GM18502 (cell line): ENCODE results near the gene MXD3.
"Not testable (repeated sequence)": the region's sequence is repeated elsewhere in the genome, so short reads cannot be mapped to it uniquely, and the experiment has no call there.

Experiments
- ATAC-seq: cut with Tn5 transposase; IDR thresholded peaks from one replicate; pipeline ENCODE4 v1.9.1; 2021; ENCODE audit warnings: mild to moderate bottlenecking; ENCODE audit not compliant: unreplicated experiment, poor library complexity

Gene MXD3

DNA sequence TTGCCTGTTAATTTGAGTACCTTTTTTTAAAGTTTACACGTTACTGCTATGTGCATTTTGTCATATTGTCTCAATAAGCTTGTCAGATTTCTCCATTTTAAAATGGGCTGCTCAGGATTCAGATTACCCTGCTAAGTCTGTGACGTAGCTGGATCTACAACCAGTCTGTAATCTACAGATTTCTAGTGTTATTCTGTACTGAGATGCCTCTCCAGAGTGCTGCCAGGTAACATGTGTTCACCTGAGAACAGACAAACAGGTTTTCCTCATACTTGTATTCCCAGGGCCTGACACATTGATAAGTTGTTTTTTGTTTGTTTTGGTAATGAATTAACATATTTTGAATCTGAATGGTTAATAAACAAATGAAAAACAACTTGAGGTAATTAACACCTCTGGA is 23.5 kb downstream of the MXD3 start:
- no peak for ATAC-seq

DNA sequence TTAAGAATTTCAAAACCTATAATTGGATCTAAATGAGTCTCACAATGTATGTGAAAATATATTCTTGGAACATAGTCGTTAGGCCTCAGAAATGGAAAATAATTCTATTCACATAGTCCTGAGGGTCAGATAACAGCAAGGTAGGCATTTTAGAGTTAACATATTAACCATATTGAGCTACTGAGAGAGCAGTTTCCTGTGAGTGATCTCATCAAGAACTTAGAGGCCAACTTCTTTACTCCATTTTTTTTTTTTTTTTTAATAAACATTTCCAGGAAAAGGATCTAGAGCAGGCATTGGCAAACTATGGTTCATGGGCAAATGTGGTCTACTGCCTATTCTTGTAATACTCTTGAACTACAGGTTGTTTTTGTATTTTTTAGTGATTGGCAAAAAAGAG is 34.8 kb downstream of the MXD3 start:
- ATAC-seq, result no peak

DNA sequence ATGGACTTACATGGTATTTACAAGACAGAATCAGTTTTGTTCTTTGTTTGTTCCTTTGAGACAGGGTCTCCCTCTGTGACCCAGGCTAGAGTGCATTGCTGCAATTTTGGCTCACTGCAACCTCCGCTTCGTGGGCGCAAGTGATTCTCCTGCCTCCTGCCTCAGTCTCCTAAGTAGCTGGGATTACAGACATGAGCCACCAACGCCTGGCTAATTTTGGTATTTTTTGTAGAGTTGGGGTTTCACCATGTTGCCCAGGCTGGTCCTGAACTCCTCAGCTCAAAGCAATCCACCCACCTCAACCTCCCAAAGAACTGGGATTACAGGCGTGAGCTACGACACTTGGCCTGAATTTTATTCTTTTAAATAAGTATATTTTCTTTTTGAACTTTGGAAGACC is 35.8 kb downstream of the MXD3 start:
- no peak for ATAC-seq

DNA sequence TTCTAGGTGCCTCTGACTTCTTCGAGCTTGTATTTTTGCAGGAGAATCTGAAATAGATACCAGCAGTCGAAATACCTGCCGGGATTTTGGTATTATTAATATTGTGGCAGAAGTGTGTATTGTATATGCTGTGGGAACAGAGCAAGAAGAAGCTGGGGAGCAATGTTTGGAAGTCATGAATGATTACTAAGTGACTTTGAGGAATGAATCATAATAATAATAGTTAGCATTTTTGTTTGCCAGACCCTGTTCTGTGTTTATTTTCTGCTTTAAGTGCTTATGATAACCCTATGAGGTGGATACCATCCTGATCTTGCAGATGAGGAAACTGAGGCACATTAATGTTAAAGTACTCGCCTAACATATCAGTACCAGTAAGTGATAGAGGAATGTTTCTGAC is 40.6 kb downstream of the MXD3 start:
- no peak for ATAC-seq

DNA sequence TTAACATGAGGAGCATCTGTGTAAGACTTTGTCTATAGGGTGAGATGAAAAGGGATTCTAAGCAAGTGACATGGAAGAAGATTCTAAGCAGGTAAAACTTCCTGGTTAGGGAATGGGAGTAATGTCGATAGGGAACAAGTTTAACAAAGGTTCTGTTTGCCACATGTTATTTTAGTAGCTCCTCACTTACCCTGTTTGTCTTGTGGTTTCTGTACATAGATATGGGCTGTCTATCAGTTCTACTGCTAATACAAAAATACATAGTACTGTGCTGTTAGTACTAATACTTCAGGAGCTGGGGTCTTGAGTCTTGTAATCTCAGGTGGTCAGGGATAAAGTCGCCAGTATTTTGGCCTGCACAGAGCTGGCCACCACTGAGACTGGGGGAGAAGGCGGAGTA is 41.0 kb downstream of the MXD3 start:
- no peak for ATAC-seq

DNA sequence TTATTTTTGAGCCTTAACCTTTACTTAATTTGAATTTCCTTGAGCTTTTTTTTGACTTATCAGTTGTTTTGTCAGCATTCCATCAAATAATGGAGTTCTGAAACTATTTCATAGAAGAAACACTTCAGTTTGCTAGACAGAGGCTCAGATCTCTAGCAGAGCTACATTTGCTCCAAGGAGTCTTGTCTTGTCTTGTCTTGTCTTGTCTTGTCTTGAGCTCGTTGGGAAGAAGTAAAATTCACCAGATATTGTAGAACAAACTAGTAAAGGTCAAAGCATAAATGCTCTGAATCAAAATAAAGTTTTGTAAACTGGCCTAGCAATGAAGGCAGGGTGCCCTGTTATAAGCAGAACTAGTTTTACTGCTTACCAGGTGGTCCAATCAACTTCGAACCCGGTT is 41.7 kb downstream of the MXD3 start:
- no peak for ATAC-seq

GRCh38 chr5:177269232-177269895 is 42.3 kb downstream of the MXD3 start:
- ATAC-seq, result no peak

DNA sequence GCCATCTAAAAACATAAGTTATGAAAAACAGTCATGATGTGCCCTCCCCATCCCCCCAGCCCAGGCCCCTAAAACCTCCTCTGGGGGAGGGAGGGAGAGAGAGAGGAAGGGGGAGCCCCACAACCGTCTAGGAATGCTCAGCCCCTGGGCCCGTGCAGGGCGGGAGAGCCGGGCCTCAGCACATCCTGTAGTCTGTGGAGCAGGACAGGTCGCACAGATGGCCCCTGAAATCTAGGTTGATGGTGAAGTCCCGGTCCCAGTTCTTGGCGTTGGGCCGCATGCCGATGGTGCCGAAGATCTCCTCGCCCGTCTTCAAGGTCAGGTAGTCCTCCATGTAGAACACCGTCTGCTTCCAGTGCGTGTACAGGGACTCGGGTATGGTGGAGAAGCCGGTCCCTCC is 46.3 kb downstream of the MXD3 start:
- ATAC-seq, result no peak

- no peak for ATAC-seq
Measured at GRCh38 chr5:177264178-177264577, 47.5 kb downstream of the MXD3 start.

GRCh38 chr5:177261510-177261909 is 50.2 kb downstream of the MXD3 start:
- no peak for ATAC-seq

DNA sequence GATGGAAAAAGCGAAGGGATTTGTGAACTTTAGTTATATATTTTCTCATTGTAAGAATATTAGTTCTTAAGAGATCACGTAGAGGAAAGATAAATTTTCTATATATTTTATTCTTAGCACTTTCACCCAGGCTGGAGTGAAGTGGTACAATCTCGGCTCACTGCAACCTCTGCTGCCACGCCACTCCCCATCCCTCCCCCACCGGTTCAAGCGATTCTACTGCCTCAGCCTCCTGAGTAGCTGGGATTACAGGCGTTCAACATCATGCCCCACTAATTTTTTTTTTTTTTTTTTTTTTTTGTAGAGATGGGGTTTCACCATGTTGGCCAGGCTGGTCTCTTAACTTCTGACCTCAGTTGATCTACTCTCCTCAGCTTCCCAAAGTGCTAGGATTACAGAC is 50.7 kb downstream of the MXD3 start:
- ATAC-seq, result no peak

- ATAC-seq, result not testable (repeated sequence)
Measured at GRCh38 chr5:177258711-177259110, 53.0 kb downstream of the MXD3 start.
